ENCODE results near the gene EFHD2. TPM values are rescaled to one million over a fixed set of nuclear protein-coding genes. Genes with fewer than 3 reads are reported as not detected.
"Not testable (repeated sequence)": the region's sequence is repeated elsewhere in the genome, so short reads cannot be mapped to it uniquely, and the experiment has no call there.

Gene EFHD2
- total RNA-seq, 1 donor from 2014 or later: 11.6 TPM

- ATAC-seq (ENCODE audit: poor library complexity) (no peak), DNase-seq (no peak)
- intact Hi-C loops (cut with DNase I): no loop called here
Measured at GRCh38 chr1:15443281-15443680, 33.6 kb downstream of the EFHD2 start.

GRCh38 chr1:15444468-15445389, 35.0 kb downstream of the EFHD2 start:
- intact Hi-C loops (cut with DNase I): no loop called here
- ATAC-seq (ENCODE audit: poor library complexity) (no peak), DNase-seq (no peak)

- DNase-seq: no peak
- no peak for ATAC-seq (ENCODE audit: poor library complexity)
- intact Hi-C loops (cut with DNase I): no loop called here
Measured at GRCh38 chr1:15445390-15446122, 35.9 kb downstream of the EFHD2 start.

- intact Hi-C loops (cut with DNase I): no loop called here
- DNase-seq: no peak
- ATAC-seq (ENCODE audit: poor library complexity): no peak
Measured at GRCh38 chr1:15446212-15446611, 36.5 kb downstream of the EFHD2 start.

- intact Hi-C loops (cut with DNase I): no loop called here
- ATAC-seq (ENCODE audit: poor library complexity) (no peak), DNase-seq (no peak)
Measured at GRCh38 chr1:15448877-15449462, 39.3 kb downstream of the EFHD2 start.

GRCh38 chr1:15449567-15449966, 39.9 kb downstream of the EFHD2 start:
- ATAC-seq (ENCODE audit: poor library complexity): no peak

GRCh38 chr1:15451014-15451722, 41.5 kb downstream of the EFHD2 start:
- ATAC-seq (ENCODE audit: poor library complexity) (no peak), DNase-seq (no peak)
- intact Hi-C loops (cut with DNase I): no loop called here

More at GRCh38 chr1:15449567-15449966, 39.9 kb downstream of the EFHD2 start:
- DNase-seq: no peak
- intact Hi-C loops (cut with DNase I): no loop called here

GRCh38 chr1:15452216-15452615, 42.5 kb downstream of the EFHD2 start:
- DNase-seq: no peak
- intact Hi-C loops (cut with DNase I): no loop called here
- no peak for ATAC-seq (ENCODE audit: poor library complexity)

- intact Hi-C loops (cut with DNase I): no loop called here
- DNase-seq: no peak
- no peak for ATAC-seq (ENCODE audit: poor library complexity)
Measured at GRCh38 chr1:15452866-15453571, 43.3 kb downstream of the EFHD2 start.

GRCh38 chr1:15453734-15454133, 44.0 kb downstream of the EFHD2 start:
- ATAC-seq (ENCODE audit: poor library complexity): no peak

GRCh38 chr1:15454256-15454655, 44.6 kb downstream of the EFHD2 start:
- DNase-seq (no peak), ATAC-seq (ENCODE audit: poor library complexity) (no peak)

More at GRCh38 chr1:15453734-15454133, 44.0 kb downstream of the EFHD2 start:
- intact Hi-C loops (cut with DNase I): no loop called here
- no peak for DNase-seq

GRCh38 chr1:15455522-15455921, 45.8 kb downstream of the EFHD2 start:
- intact Hi-C loops (cut with DNase I): no loop called here
- no peak for ATAC-seq (ENCODE audit: poor library complexity)
- DNase-seq: no peak

More at GRCh38 chr1:15454256-15454655, 44.6 kb downstream of the EFHD2 start:
- intact Hi-C loops (cut with DNase I): no loop called here

GRCh38 chr1:15456313-15456954, 46.7 kb downstream of the EFHD2 start, which contains the start of gene CELA2A:
Gene CELA2A, plus strand, starts transcription at chr1:15456732. Its CDS starts 22 bp downstream, at chr1:15456754.
- intact Hi-C loops (cut with DNase I): no loop called here
- ATAC-seq (ENCODE audit: poor library complexity) (no peak), DNase-seq (no peak)

- DNase-seq (no peak), ATAC-seq (ENCODE audit: poor library complexity) (no peak)
- intact Hi-C loops (cut with DNase I): no loop called here
Measured at GRCh38 chr1:15457585-15457984, 47.9 kb downstream of the EFHD2 start.

- DNase-seq; intact Hi-C loops (cut with DNase I); ATAC-seq (ENCODE audit: poor library complexity): not testable (repeated sequence)
Measured at GRCh38 chr1:15458388-15458787, 48.7 kb downstream of the EFHD2 start.

GRCh38 chr1:15459771-15460707, 50.4 kb downstream of the EFHD2 start:
- DNase-seq (no peak), ATAC-seq (ENCODE audit: poor library complexity) (no peak)
- intact Hi-C loops (cut with DNase I): no loop called here

GRCh38 chr1:15460708-15461095, 51.0 kb downstream of the EFHD2 start:
- intact Hi-C loops (cut with DNase I): no loop called here
- DNase-seq (no peak), ATAC-seq (ENCODE audit: poor library complexity) (no peak)

All from Right ventricle myocardium superior (tissue), 1 donor.